Spleen (tissue), 7 donors: ENCODE results near the gene FN3KRP.

Source experiments
- POLR2AphosphoS5 ChIP-seq, 3 donors: sonication (generic); formaldehyde crosslinking; IDR thresholded peaks; one replicate each; pipeline ENCODE4 v1.5.1; 2017; ENCODE audit warnings: antibody characterized with exemption in 3 of 3
- TF ChIP-seq, protein P1 (sequence below), 11 experiments: fragments of 200-600 bp in 7 of 11; fragments of 450-650 bp in 4 of 11; sonication (generic) in 4 of 11; IDR thresholded peaks in 8 of 11; conservative IDR thresholded peaks in 3 of 11; 1 replicate in 7 of 11; 2 replicates in 4 of 11; pipeline versions ENCODE4 v1.4.0 to v1.8.0; 2016 to 2021; ENCODE audit warnings: antibody characterized with exemption in 11 of 11, inconsistent platforms in 4 of 11, mild to moderate bottlenecking in 1 of 11
- donor health status: DM: no; HTN: no; CAD: no; lungs with moderate emphysema.
- donor health status: DM: no; HTN: no; CAD: no.
- donor health status: DM: no; HTN: no; CAD: no.

DNA sequence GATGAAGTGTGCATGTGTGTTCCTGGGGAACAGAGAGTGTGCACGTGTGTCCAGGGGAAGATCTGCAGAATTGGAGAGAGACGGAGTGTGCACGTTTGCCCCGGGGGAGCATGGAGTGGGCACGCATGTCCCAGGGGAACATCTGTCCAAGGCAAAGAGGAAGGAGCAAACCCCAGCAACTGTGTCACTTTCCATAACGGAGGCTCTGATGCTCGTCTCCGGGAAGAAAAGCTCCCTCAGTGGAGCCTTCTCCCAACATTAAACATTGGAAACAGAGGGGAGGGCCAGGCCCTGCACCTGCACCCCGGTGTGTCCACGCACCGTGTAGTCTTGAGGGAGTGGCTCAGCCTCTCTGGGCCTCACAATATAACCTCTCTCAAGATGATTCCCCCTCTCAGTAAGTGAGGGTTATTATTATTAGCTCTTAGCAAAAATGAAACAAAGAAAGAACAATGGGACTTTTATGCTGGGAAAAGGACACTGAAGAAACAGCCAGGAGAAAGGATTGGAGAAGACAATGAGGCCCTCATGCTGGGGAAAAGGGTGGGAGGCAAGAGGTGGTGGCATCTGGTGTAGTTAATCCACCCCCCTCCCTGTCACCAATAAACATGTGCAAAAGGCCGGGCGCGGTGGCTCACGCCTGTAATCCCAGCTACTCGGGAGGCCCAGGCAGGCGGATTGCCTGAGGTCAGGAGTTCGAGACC lies 25.6 kb upstream of the FN3KRP start:
- TF ChIP-seq, protein P1, sequence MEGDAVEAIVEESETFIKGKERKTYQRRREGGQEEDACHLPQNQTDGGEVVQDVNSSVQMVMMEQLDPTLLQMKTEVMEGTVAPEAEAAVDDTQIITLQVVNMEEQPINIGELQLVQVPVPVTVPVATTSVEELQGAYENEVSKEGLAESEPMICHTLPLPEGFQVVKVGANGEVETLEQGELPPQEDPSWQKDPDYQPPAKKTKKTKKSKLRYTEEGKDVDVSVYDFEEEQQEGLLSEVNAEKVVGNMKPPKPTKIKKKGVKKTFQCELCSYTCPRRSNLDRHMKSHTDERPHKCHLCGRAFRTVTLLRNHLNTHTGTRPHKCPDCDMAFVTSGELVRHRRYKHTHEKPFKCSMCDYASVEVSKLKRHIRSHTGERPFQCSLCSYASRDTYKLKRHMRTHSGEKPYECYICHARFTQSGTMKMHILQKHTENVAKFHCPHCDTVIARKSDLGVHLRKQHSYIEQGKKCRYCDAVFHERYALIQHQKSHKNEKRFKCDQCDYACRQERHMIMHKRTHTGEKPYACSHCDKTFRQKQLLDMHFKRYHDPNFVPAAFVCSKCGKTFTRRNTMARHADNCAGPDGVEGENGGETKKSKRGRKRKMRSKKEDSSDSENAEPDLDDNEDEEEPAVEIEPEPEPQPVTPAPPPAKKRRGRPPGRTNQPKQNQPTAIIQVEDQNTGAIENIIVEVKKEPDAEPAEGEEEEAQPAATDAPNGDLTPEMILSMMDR (IDR thresholded peaks at IDR 0.05 in 8 of 11, conservative IDR thresholded peaks at IDR 0.05 in 3 of 11) = no peak
- TF ChIP-seq POLR2AphosphoS5 (IDR thresholded peaks at IDR 0.05) = no peak
